Tongue (tissue), 2 donors: Measurements from ENCODE around the gene RFWD3. TPM values are rescaled to one million over a fixed set of nuclear protein-coding genes. Genes with fewer than 3 reads are reported as not detected.
A peak's percentile ranks its signal among the peaks of the same experiment; 100 is the strongest.

Experiments used
- DNase-seq: peaks from one replicate; pipeline ENCODE4 v3.0.0-alpha.2; 2015
- total RNA-seq: library from RNA; depleted of rRNA; stranded (reverse); fragments of >200 nt; gene quantifications from one replicate; pipeline ENCODE4 v1.2.3, GENCODE V29; 2014

The RFWD3 gene
- total RNA-seq, 1 donor from 2014 or later: 22.7 TPM

DNA sequence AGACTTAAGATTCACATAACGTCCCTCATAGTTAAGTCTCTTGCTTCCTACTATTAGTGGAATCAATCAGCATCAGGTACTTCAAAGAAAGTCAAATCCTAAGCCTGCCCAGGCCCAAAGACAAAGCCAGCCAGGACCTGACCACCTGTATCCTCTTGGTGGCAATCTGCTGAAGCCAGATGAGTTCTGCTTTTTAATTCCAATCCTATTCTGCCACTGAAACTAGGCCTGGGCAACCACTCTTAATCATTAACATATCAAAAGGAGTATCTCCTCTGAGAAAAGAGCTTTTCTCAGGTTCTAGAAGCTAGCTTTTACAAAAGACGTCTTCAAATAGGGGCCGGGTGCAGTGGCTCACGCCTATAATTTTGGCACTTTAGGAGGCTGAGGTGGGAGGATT, 44.7 kb downstream of the RFWD3 start:
- no peak for DNase-seq

DNA sequence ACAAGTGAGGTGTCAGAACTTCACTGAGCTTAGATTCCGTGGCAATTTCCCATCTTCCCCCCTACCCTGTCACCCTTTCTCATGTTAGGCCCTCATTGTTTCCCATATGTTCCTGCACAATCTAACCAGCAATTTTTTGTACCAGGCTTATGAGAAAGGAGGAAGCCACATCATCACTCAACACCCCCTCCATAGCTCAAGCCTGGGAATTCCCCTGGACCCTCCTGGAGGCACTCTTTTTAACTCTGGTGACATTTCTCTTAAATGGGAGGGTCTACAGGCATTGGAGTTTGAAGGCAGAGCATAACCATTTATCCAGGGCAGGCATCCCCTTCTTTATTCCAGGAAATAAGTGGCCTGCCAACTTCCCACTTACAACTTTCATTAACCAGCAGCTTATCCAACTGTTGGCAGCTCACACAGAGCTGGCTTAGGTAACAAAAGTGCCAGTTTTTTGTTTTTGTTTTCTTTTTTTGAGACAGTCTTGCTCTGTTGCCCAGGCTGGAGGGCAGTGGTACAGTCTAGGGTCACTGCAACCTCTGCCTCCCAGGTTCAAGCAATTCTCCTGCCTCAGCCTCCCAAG, 49.4 kb downstream of the RFWD3 start:
- no peak for DNase-seq

DNA sequence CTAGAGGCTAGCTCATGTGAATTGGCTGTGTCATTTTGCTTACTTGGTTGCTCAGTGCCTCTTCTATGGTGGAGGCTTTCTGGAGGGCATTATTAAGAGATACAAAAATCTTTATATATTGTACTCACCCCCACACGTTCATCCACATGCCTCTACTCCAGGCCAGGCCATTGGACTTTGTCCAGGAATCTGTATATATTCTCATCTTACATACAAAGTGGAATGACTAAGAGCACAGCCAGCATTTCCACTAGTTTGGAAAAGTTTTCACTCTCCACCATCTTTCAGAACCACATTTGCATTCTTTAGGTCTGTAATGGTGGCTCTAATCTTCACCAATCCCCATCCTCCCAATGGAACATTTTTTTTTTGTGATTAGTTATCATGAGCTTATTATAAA, 55.0 kb downstream of the RFWD3 start:
- DNase-seq: no peak

DNA sequence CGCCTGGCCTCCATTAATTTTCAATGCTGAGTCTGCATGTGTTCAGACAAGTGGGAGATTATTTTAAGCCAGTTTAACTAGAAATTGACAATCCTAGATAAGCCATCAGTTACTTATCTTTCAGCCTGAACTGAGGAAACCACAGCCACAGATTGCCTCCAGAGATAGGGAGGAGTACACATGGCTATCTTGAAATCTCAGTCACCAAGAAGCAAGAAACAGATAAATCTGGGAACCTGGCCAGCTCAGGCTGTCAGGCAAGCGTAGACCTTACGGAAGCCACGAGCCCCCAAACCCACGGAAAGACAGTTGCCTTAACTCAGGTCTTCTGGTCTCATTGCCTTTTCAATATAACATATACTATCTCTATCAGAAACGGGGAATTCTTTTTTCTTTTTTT, 57.7 kb downstream of the RFWD3 start:
- no peak for DNase-seq

DNA sequence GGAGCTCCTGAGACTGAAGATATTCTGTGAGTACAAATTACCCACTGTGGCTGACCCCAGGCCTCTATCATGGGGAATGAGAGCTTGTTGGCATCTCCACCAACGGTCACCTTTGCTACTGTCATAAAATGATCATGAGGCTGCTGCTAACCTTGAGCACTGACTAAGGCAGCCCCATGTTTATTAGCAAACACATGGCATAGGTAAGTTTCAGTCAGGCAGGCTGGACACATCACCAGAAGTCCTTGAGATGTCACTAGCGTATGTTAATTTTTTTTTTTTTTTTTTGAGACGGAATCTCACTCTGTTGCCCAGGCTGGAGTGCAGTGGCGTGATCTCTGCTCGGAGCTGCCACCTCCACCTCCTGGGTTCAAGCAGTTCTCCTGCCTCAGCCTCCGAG, 58.3 kb downstream of the RFWD3 start:
- DNase-seq: no peak

DNA sequence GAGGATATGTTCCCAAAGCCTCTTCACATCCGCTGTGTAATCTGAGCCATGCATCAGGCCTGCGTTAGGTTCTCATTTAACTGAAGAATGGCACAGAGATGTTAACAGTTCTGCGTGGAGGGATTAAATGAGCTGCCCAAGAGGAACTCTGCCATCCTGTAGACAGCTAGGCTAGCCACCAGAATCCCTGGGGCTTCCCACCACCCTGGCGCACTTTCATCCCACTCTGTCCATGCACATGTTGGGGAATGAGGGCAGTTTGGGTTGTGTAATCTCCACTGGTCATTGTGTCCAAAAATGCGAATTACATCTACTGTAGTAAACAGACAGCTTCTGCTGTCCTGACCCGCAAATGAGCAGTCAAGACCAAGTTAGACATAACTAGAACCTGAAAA, 58.7 kb downstream of the RFWD3 start:
- peak; percentile 60 for DNase-seq

DNA sequence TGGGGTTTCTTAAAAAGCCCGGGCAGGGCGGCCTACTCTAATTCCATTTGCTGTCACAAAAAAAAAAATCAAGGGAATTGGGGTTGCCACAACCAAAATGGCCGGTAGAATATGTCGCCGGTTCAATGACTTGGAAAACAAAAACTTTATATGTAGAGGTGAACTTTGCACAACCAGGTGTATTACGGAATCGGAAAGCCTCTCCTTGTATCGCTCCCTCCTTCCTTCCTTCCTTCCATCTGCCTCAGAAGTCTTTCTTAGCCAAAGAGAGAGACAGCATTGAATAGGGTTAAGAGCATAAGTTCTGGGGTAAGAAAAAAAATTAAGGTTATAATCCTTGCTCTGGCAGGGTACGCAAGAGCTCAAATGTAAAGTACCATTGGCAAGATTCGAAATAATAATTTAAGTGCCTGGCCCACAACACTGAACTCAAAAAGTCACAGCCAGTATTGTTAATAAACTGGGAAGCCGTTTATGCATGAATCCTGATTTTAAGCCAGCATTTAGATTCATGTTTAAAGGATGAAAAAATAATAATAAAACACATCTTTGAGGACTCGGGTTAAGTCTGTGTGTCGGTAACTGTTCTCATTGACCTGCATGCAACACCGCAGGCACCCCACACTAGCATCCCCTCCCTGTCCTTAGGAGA, 59.2 kb downstream of the RFWD3 start:
- no peak for DNase-seq

DNA sequence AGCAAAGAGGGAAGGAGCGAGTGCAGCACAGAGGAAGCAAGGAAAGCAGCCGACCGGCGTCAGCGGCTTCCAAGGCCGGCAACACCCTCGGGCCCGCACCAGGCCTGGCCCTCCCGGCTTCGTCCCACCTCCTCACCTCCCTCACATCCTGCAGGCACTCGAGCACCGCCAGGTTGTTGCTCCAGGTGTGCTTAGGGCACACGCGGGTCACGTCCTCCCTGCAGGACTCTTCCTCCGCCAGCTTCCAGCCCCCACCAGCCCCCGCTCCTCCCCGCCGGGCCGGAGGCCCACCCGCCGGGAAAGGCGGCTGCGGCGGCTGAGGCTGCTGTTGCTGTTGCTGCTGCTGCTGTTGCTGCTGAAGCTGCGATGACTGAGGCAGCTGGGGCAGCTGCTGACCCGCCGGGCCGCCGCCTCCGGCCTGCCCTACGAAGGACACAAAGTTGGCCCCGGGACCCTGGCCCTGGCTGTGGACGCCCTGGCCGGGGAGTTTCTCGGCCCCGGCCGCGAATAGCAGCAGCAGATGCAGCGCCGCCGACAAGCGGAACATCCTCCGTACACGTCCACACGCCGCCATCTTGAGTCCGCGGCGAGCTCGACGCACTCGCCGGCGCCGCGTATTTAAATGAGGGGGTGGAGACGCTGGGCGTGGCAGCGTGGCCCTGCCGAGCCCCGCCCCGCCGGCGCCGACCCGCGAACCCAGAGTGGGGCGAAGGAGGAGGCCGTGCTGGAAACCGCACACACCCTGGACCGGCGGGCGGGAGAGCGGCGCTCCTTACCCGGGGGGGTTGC, 60.0 kb downstream of the RFWD3 start, which contains the start of gene GLG1:
GLG1 (minus strand) TSS at position 594 of the 789 bp plus-strand sequence; CDS start at position 574, 20 bp downstream.
- DNase-seq: peak; percentile 97

DNA sequence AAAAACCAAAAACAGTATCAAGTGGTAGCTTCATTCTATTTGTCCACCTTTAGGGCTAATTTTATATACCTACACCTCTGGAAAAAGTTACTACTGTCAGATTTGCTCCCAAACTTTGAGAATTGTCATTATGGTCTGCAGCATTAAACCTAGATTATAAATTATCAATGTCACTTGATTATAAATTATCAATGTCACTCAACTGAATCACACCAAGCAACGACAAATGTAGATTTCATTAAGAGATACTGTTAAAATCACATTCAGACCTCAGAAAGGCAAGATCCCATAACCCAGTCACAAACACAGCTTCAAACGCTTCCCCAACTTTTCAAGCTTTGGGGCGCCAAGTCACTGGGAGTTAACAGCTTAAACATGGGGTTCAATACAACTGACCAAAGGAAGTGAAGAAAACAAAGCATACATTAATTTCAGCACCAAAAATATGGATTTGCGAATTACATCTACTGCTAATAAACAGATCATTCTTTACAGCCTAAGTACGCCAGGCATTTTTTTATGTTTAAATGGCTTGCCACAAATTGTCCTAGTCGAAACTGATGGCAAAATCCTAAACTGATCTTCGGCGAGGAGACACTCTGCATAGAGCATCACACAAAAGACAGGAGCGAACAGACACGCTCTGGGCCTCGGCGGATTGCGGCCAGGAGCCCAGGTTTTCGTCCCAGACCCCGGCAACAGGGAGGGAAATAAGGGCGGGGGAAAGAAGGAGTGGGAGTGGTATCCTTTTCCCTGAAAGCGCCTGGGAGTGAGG, 60.7 kb downstream of the RFWD3 start:
- no peak for DNase-seq

DNA sequence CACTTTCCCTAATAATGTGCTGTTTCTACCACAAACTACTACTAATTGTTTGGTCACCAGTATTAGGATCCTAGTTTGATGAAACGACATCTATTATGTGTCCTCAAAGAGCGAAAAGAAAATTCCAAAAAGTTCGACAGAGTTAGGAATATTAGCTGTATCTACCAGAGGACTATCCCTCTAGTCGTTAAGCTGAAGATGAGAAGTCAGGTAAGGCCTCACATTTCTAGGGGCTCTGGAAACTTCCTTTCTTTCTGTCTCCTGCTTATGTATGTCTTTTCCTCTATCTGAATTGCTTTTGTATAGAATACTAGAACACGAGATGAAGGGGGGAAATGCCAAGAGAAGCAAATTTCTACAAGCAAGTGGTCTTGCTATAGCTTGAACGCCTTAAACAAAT, 61.3 kb downstream of the RFWD3 start:
- DNase-seq: no peak

DNA sequence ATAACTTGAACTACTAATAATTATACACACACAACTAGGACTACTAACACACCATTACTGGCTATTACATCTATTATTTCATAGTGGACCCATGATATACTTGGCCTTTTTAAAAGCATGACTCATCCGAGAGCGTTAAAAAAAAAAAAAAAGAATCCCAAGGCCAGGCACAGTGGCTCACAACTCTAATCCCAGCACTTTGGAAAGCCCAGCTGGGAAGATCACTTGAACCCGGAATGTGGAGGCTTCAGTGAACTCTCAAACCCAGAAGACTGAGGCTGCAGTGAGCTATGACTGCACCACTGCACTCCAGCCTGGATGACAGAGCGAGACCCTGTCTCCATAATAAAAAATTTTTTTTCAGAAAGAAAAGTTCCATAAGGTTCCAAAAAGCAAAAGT, 62.8 kb downstream of the RFWD3 start:
- DNase-seq: peak; percentile 47

DNA sequence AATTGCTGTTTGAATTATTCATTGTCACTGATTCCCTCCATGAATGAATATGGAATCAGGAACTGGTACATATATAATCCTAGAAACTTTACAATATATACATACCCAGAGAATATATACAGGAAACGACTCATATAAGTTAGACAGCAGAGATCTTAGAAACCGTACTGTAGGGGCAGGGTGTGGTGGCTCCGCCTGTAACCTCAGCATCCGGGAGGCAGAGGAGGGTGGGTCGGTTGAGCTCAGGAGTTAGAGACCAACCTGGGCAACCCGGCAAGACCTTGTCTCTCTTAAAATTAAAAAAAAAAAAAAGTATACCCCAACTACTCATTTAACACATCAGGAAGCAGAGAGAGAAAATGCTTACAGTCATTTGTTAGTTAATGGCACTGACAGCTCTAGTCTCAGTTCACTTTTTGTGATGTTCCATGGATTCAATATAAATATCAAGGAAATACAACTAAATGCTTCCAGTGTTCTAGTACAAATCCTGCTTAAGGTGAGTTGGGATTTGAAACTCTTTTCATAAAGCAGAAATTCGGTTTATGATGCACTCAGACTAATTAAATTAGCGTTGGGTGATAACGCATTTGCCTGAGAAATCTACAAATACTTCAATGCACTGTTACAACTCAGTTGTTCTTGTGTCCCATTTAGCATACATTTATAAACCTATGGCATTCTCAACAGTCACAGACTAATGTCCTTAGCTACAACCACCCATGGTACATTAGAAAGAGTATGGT, 65.4 kb downstream of the RFWD3 start:
- DNase-seq: no peak

DNA sequence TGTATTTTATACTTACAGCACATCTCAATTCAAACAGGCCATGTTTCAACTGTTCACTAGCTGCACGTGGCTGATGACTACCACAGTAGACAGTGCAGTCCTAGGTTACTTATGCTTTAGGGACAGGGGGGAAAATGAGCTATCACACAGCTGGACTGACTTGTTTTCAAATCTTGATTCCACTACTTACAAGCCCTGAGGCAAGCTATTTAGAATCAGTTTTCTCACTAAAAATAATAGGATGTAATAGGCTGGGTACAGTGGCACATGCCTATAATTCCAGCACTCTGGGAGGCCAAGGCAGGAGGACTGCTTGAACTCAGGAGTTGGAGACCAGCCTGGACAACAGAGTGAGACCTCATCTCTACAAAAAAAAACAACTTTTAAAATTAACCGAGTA, 70.1 kb downstream of the RFWD3 start:
- no peak for DNase-seq

DNA sequence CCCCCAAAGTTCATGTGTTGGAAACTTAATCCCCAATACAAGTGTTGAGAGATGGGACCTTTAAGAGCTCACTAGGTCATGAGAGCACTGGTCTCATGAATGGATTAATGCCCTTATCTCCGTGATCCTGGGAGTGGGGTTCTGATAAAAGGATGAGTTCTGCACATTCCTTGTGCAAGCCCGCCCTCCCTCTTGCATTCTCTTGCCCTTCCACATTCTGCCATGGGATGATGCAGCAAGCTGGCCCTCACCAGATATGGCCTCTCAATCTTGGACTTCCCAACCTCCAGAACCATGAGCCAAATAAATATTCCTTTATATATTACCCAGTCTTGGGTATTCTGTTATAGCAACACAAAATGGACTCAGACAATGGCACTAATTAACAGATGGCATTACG, 73.8 kb downstream of the RFWD3 start:
- no peak for DNase-seq

DNA sequence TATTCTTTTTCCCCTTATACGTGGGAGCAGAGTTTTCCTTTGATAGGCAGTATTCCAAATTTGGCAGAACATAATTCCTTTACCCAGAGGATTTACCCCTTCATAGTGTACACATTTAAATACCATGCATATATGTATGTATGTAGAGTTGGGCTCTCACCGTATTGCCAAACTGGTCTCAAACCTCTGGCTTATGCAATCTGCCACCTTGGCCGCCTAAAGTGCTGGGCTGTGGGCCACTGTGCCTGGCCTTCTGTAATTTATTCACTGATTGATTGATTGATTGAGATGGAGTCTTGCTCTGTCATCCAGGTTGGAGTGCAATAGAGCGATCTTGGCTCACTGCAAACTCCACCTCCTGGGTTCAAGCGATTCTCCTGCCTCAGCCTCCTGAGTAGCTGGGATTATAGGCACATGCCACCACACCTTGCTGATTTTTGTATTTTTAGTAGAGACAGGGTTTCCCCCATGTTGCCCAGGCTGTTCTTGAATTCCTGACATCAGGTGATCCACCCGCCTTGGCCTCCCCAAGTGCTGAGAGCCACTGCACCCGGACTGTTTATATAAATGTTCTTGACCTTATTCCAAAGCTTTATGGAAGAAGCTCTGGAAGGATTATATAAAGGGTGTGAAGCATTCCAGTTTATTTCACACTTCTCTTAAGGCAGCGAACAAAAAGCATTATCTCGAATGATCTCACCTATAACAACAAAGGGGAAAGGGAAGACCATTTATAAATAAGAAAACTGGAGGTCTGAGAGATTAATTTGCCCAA, 74.6 kb downstream of the RFWD3 start:
- no peak for DNase-seq

DNA sequence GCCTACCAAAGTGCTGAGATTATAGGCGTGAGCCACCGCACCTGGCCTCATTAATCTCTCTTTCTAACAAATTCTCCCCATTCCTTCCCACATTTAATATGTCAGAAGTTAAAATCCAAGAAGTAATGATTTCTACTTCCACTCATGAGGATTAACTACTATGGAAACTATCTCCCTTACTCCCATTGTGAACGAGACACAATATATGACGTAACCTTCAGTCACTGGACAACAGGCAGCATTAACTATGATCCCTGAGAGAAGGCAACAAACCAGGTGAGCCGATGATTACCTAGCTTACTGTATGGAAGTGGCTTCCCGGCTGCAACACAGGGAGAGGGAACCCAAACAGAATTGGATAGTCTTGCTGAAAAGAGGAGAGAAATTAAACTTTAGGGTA, 79.7 kb downstream of the RFWD3 start:
- no peak for DNase-seq

DNA sequence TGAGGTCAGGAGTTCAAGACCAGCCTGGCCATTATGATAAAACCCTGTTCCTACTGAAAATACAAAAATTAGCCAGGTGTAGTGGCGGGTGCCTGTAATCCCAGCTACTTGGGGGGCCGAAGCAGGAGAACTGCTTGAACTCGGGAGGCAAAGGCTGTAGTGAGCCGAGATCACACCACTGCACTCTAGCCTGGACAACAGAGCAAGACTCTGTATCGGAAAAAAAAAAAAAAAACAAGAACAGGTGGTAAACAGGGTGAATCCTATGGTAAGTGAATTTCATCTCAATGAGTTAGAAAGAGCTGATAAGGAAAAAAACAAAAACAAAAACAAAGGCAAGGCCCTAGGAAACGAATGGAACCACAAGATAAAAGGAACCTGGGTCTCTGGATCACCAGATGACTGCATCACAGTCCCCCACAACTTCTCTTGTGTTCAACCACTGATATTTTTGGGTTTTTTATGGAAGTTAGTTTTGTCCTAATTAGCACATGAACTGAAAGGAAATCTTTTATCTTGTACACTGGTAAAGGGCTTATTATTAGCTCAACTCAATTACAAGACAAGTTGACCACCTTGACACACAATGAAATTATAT, 80.7 kb downstream of the RFWD3 start:
- DNase-seq: no peak

DNA sequence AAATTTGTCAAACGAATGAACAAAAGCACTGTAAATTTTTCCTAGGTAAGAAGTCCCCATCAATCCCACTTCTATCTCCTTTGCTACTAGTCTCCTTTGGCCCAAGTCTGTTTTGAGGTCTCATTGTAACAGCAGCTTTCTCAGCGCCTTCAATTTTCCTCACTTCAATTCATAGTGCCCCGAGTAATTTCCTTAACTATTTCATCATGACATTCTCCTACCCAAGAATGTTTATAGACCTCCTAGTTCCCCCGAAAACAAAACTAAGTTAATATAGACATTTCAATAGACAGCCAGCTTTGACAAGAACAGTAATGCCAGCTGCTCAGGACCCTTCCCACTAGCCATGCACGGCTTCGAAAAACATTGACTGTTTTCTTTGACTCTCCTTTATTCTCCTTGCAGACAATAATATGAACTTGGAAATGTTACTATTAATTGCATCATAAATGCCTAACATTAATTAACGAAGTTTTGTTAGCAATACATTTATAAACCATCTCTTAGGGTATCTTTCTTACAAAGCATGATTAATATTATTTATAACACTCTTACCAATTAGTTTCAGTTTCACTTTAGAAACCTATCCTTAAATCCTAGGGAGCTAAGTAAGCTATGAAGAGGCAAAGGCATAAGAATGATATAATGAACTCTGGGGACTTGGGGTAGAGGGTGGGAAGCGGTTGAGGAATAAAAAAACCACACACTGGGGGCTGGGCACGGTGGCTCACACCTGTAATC, 82.6 kb downstream of the RFWD3 start:
- no peak for DNase-seq

DNA sequence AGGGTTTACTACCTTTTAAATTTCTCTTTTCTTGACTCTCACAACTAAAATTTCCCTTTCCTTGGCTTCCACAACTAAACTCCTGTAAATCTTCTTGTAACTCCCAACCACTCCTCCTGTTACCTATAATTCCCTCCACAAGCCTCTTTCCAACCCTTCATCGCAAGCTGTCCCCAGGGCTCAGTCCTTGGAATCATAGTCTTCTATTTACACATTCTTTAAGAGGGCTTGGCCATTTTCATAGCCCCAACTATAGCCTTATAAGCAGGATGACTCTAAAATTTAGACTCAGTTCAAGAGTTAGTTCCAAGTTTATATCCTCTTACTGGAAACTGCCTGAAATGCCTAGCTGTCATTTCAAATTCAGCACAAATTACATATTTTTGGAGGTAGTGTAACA, 83.7 kb downstream of the RFWD3 start:
- DNase-seq: no peak

DNA sequence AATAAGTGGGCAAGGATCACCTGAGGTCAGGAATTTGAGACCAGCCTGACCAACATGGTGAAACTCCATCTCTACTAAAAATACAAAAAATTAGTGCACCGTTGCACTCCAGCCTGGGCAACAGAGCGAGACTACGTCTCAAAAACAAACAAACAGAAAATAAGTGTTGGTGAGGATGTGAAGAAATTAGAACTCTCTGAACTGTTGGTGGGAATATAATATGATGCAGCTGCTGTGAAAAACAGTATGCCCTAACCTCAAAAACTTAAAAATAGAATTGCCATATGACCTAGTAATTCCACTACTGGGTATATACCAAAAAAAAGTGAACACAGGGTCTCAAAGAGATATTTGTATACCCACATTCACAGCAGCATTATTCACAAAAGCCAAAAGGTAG, 85.8 kb downstream of the RFWD3 start:
- DNase-seq: no peak
